Neural cell (in vitro differentiated cells): ENCODE results near the gene MRPL34. TPM values are rescaled to one million over a fixed set of nuclear protein-coding genes. Genes with fewer than 3 reads are reported as not detected.

Experiments used
- H2AFZ ChIP-seq: fragments of 200-600, 300-800 bp; sonication (generic), shearing (Covaris generic); 2 replicates; pipeline ENCODE4 v1.6.0; 2014; ENCODE audit warnings: low read depth, mild to moderate bottlenecking, antibody characterized with exemption, low read length, moderate library complexity
- H3F3A ChIP-seq: fragments of 200-600 bp; shearing (Covaris generic); 2 replicates; pipeline ENCODE4 v1.6.1; 2016; ENCODE audit warnings: mild to moderate bottlenecking, moderate library complexity, mixed read lengths, antibody characterized with exemption, low read length; ENCODE audit not compliant: insufficient read depth, poor library complexity, severe bottlenecking
- H3K27ac ChIP-seq: fragments of 200-600, 300-800 bp; sonication (generic), shearing (Covaris generic); 2 replicates; pipeline ENCODE4 v1.5.1; 2014; ENCODE audit warnings: mild to moderate bottlenecking, low read length, moderate library complexity
- H3K27me3 ChIP-seq: fragments of 300-800, 200-600 bp; sonication (generic), shearing (Covaris generic); 2 replicates; pipeline ENCODE4 v1.6.0; 2014; ENCODE audit warnings: mild to moderate bottlenecking, low read depth, low read length, moderate library complexity; ENCODE audit not compliant: insufficient read depth
- H3K36me3 ChIP-seq: fragments of 300-800, 200-600 bp; sonication (generic), shearing (Covaris generic); 2 replicates; pipeline ENCODE4 v1.5.1; 2014; ENCODE audit warnings: mild to moderate bottlenecking, antibody characterized with exemption, low read length, moderate library complexity; ENCODE audit not compliant: insufficient read depth
- H3K4me2 ChIP-seq: fragments of 300-800, 200-600 bp; sonication (generic), shearing (Covaris generic); 2 replicates; pipeline ENCODE4 v1.6.0; 2014; ENCODE audit warnings: mild to moderate bottlenecking, low read length
- H3K4me3 ChIP-seq: fragments of 300-800, 200-600 bp; sonication (generic), shearing (Covaris generic); 2 replicates; pipeline ENCODE4 v1.5.1; 2014; ENCODE audit warnings: mild to moderate bottlenecking, low read length, moderate library complexity
- H3K79me2 ChIP-seq: fragments of 200-600 bp; shearing (Covaris generic); replicated peaks from 2 replicates; pipeline ENCODE4 v1.6.0; 2014; ENCODE audit warnings: mild to moderate bottlenecking, low read length, moderate library complexity; ENCODE audit not compliant: insufficient read depth
- H3K9ac ChIP-seq: fragments of 300-800, 200-600 bp; sonication (generic), shearing (Covaris generic); 2 replicates; pipeline ENCODE4 v1.6.1; 2016; ENCODE audit warnings: mild to moderate bottlenecking, low read length, mixed read lengths
- H3K9me2 ChIP-seq: fragments of 200-600 bp; shearing (Covaris generic); 2 replicates; pipeline ENCODE4 v1.6.1; 2016; ENCODE audit warnings: mild to moderate bottlenecking, low read length, mixed read lengths; ENCODE audit not compliant: insufficient read depth
- H3K9me3 ChIP-seq: fragments of 200-600, 300-800 bp; sonication (generic), shearing (Covaris generic); 2 replicates; pipeline ENCODE4 v1.6.1; 2016; ENCODE audit warnings: mild to moderate bottlenecking, mixed run types, low read length, moderate library complexity, mixed read lengths
- H4K20me1 ChIP-seq: fragments of 200-600 bp; shearing (Covaris generic); 2 replicates; pipeline ENCODE4 v1.6.1; 2016; ENCODE audit warnings: mild to moderate bottlenecking, mixed run types; ENCODE audit not compliant: insufficient read depth
- EP300 ChIP-seq: fragments of 450-650 bp; conservative IDR thresholded peaks from 2 replicates; pipeline ENCODE4 v1.6.1; 2014; ENCODE audit warnings: antibody characterized with exemption, mild to moderate bottlenecking, moderate library complexity; ENCODE audit not compliant: poor library complexity, severe bottlenecking
- EZH2 ChIP-seq: fragments of 200-600, 300-800 bp; shearing (Covaris generic), sonication (generic); IDR thresholded peaks from 2 replicates; pipeline ENCODE4 v1.6.1; 2014; ENCODE audit warnings: antibody characterized with exemption, low read length, borderline replicate concordance, mild to moderate bottlenecking; ENCODE audit not compliant: insufficient read depth, poor library complexity, severe bottlenecking
- MXI1 ChIP-seq: fragments of 450-650 bp; conservative IDR thresholded peaks from 2 replicates; pipeline ENCODE4 v1.6.1; 2014; ENCODE audit warnings: antibody characterized with exemption, mild to moderate bottlenecking; ENCODE audit not compliant: poor library complexity, severe bottlenecking
- POLR2AphosphoS5 ChIP-seq: IDR thresholded peaks from 2 replicates; pipeline ENCODE4 v1.6.1; 2012
- REST ChIP-seq: IDR thresholded peaks from 2 replicates; pipeline ENCODE4 v1.6.1; 2012; ENCODE audit warnings: borderline replicate concordance
- SMC3 ChIP-seq: fragments of 450-650 bp; conservative IDR thresholded peaks from 2 replicates; pipeline ENCODE4 v1.6.1; 2014; ENCODE audit warnings: antibody characterized with exemption, mild to moderate bottlenecking, moderate library complexity; ENCODE audit not compliant: poor library complexity
- TAF1 ChIP-seq: IDR thresholded peaks from 2 replicates; pipeline ENCODE4 v1.6.1; 2012; ENCODE audit warnings: low read depth
- polyA plus RNA-seq: library from polyadenylated mRNA; depleted of rRNA; stranded (reverse); fragments of >200 nt; gene quantifications from 2 replicates; pipeline ENCODE4 v1.2.3, GENCODE V29; 2014
- TF ChIP-seq, protein P1 (sequence below): fragments of 450-650 bp; IDR thresholded peaks from 2 replicates; pipeline ENCODE4 v1.5.1; 2014; ENCODE audit warnings: antibody characterized with exemption, mild to moderate bottlenecking, moderate library complexity; ENCODE audit not compliant: poor library complexity, severe bottlenecking

MRPL34 gene
- polyA plus RNA-seq, 1 donor from 2014 or later: 61.7 TPM

DNA sequence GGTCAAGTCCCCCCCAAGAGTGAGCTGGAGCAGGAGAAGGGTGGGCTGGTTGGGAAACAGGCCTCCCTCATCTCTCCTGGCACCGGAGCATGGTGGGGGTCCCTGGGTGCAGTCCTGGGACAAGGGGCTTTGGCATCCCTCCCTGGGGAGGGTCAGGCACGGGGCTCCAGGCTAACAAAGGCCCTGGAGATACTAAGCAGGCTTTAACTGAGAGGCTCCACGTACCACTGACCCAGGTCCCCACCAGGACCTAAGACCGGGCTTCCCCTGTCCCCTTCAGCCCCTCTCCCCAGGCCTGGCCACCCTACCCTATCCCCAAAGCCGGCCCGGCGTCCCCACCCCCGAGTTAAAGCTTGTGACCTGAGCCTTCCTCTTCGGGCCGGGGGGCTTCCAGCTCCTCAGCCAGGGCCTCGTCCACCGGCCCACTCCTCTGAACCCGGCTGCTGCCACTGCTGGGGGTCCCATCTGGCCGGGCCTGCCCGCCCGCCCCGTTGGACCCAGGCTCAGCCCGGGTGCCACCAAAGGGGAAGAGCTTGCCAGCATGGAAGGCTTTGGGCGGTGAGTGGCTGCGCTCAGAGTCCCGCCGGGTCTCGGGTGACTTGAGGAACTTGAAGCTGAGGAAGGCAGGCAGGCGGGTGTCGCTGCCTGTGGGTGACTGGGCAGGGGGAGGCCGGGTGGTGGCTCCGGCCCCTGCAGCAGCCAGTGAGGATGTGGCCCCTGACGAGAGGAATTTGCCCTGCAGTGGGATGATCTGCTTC is 18.9 kb downstream of the MRPL34 start:
- H3K36me3 ChIP-seq: no peaks in the 10 kb centered on the region
- no peaks in the 10 kb centered on the region for H3F3A ChIP-seq
- H3K4me3 ChIP-seq: no peak overlapping the region
- no peak for TF ChIP-seq SMC3
- no peak for TF ChIP-seq MXI1
- H3K79me2 ChIP-seq: no peaks in the 10 kb centered on the region
- no peaks in the 10 kb centered on the region for H4K20me1 ChIP-seq
- H3K4me2 ChIP-seq: no peak overlapping the region
- no peak overlapping the region for H2AFZ ChIP-seq
- H3K9me2 ChIP-seq: no peaks in the 10 kb centered on the region
- no peak overlapping the region for H3K27ac ChIP-seq
- no peak overlapping the region for H3K9ac ChIP-seq
- no peaks in the 10 kb centered on the region for H3K9me3 ChIP-seq
- no peaks in the 10 kb centered on the region for H3K27me3 ChIP-seq

DNA sequence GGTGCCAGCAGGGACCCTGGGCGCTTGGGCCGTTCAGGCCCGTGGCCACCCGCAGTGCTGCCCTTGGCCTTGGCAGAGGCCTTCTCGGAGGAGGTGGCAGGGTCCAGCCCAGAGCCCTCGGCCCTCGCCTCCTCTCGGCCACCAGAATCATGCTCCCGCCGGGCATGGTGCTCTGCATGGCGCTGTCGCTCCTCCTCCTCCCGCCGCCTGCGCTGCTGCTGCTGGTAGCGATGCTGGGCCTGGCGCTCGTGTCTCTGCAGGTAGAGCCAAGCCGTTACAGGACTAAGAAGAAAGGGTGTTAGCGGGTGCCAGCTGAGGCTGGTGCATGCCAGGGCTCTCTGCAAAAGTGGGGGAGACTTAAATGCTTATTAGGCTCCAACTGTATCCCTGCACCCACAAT is 19.5 kb downstream of the MRPL34 start:
- Histone ChIP-seq H2AFZ (no peak overlapping the region), H3K27me3 (no peaks in the 10 kb centered on the region), H3K9me2 (no peaks in the 10 kb centered on the region), H3K9me3 (no peaks in the 10 kb centered on the region), H3K36me3 (no peaks in the 10 kb centered on the region), H4K20me1 (no peaks in the 10 kb centered on the region), H3F3A (no peaks in the 10 kb centered on the region), H3K9ac (no peak overlapping the region), H3K4me2 (no peak overlapping the region), H3K27ac (no peak overlapping the region), H3K4me3 (no peak overlapping the region), H3K79me2 (no peaks in the 10 kb centered on the region)
- no peak for TF ChIP-seq POLR2AphosphoS5

- Histone ChIP-seq H3K79me2 (no peaks in the 10 kb centered on the region), H3K9me2 (no peaks in the 10 kb centered on the region), H3K4me3 (no peak overlapping the region), H3K27ac (no peak overlapping the region), H3F3A (no peaks in the 10 kb centered on the region), H3K36me3 (no peaks in the 10 kb centered on the region), H2AFZ (no peak overlapping the region), H4K20me1 (no peaks in the 10 kb centered on the region), H3K9me3 (no peaks in the 10 kb centered on the region), H3K27me3 (no peaks in the 10 kb centered on the region), H3K9ac (no peak overlapping the region), H3K4me2 (no peak overlapping the region)
- TF ChIP-seq MXI1 (no peak), SMC3 (no peak), TAF1 (no peak)
Measured at GRCh38 chr19:17325881-17326594, 20.4 kb downstream of the MRPL34 start.

DNA sequence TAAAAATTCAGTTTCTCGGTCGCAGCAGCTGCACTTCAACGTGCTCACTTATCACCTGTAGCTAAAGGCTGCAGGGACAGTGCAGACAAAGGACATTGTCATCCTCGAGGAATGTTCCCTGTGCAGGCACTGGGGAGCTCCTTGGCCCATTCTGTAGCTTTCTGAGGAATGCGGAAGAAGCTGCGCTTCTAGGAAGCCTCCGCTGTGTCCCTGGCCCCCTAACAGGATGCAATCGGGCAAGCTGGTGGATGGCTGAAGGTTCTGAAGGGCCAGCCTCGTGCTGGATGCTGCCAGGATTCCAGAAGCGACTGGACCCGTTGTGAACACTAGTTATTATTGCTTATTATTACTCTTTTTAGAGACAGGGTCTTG is 20.9 kb downstream of the MRPL34 start:
- no peak overlapping the region for H2AFZ ChIP-seq
- TF ChIP-seq SMC3 (no peak), EZH2 (no peak), EP300 (no peak), REST (no peak)
- TF ChIP-seq, protein P1, sequence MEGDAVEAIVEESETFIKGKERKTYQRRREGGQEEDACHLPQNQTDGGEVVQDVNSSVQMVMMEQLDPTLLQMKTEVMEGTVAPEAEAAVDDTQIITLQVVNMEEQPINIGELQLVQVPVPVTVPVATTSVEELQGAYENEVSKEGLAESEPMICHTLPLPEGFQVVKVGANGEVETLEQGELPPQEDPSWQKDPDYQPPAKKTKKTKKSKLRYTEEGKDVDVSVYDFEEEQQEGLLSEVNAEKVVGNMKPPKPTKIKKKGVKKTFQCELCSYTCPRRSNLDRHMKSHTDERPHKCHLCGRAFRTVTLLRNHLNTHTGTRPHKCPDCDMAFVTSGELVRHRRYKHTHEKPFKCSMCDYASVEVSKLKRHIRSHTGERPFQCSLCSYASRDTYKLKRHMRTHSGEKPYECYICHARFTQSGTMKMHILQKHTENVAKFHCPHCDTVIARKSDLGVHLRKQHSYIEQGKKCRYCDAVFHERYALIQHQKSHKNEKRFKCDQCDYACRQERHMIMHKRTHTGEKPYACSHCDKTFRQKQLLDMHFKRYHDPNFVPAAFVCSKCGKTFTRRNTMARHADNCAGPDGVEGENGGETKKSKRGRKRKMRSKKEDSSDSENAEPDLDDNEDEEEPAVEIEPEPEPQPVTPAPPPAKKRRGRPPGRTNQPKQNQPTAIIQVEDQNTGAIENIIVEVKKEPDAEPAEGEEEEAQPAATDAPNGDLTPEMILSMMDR: no peak
- no peaks in the 10 kb centered on the region for H3K36me3 ChIP-seq
- H3K9me3 ChIP-seq: no peaks in the 10 kb centered on the region
- H3F3A ChIP-seq: no peaks in the 10 kb centered on the region
- no peaks in the 10 kb centered on the region for H3K9me2 ChIP-seq
- H3K4me2 ChIP-seq: no peak overlapping the region
- H3K9ac ChIP-seq: no peak overlapping the region
- H3K27me3 ChIP-seq: no peaks in the 10 kb centered on the region
- H3K27ac ChIP-seq: no peak overlapping the region
- H4K20me1 ChIP-seq: no peaks in the 10 kb centered on the region
- no peaks in the 10 kb centered on the region for H3K79me2 ChIP-seq
- no peak overlapping the region for H3K4me3 ChIP-seq
